HG03342 (cell line): ENCODE data around the gene ACTBL2.
"Not testable (repeated sequence)": the region's sequence is repeated elsewhere in the genome, so short reads cannot be mapped to it uniquely, and the experiment has no call there.

Experiments used
- ATAC-seq: cut with Tn5 transposase; IDR thresholded peaks from one replicate; pipeline ENCODE4 v1.9.1; 2021; ENCODE audit warnings: mild to moderate bottlenecking, moderate library complexity; ENCODE audit not compliant: unreplicated experiment

Gene ACTBL2

DNA sequence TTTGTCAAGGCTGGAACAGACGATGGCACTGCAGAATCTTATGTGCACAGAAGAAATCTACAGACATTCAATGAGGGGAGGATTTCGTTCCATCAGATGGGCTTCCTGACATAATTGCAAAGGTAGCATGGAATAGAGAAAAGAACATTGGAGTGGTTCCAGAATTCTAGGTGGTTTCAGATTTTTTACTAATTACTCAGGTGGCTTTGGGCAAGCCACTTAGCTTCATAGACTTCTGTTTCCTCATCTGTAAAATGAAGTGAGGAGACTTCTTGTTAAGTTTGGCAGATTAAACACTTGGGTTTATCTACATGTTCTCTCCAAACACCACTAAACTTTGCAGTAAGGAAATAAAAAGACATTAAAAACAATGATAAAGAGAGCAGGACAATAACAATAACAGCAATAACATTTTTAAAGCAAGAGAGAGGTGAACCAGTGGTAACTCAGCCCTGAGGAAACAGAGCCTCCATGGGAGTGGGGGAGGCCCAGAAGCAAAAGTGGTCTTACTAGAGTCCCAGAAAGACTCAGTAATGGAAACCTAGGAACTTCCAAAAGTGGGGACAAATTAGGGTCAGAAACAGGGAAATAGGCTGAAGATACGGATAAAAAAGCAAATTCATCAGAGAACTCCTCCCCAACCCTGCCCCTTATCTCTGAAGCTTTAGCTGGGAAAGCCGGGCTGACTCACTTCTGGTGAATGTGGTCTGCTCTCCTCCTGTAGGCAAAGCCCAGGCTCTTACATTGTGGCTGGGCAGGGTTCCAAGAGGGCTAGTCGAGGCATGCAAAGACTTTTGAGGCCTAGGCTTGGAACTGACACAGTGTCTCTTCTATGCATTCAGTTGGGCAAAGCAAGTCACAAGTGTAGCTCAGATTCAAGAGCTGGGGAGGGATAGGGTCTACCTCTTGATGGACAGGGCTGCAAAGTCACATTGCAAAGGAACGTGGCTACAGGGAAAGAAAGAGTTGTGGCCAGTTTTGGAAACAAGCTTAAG, 11.8 kb upstream of the ACTBL2 start:
- ATAC-seq = peak; percentile 35

DNA sequence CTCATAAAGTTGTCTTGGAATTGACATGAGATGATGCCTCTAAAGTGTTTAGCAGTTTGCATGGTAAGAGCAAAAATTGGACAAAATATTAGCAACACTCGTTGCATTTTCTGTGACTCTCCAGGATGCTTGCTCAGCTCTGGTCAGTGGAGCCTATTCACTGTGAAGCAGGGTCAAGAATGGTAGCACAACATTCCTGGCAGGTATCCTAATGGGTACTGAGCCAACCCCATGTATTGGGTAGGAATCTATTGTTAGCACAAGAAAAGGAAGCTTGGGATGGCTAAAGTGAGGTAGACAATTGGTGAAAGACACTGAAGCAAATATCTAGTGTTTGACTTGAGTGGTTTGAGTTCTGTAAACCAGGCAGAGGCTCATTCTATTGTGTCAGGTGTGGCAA, 10.4 kb upstream of the ACTBL2 start:
- no peak for ATAC-seq

DNA sequence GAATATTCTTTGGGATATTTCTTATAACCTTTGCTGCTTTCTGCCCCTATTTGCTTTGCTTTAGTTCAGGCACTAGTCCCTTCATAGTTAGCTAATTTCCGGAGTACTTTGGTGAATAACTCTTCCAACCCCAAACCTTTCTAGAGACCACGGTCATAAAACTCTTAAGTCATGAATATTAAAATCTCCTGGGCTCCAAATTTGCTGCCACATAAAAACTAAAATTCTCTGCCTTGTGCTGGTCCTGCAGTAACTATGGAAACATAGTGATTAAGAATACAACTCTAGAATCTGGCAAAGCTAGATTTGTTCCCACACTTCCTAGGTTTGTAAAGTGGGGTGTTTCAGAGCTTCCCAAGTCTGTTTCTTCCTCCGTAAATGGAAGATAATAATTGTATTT, 10.0 kb upstream of the ACTBL2 start:
- ATAC-seq = no peak

DNA sequence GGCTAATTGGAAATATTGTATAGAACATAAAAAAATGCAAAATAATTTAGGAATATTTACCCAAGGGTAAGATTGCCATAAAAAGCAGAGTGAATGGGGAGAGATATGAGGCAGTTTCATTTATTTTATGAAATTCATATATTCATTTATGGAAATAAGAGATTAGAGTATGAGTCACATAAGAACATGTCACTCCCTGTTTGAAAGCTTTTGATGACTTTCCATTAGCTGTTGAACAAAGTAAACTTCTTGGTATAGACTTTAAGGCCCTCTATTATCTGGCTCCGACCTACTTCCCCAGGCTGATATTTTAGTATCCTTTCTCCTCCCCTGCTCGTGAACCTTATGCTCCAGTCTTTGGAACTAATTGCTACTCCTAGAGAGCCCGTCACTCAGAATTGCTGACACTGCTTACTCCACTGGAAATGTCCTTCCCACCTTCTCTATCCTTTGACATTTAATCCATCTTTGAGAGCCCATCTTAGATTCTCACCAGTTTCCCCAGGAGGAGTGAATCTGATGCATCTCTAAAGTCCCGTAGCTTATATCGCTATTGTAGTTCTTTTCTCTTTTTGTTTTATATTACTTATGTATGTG, 8.9 kb upstream of the ACTBL2 start:
- no peak for ATAC-seq

DNA sequence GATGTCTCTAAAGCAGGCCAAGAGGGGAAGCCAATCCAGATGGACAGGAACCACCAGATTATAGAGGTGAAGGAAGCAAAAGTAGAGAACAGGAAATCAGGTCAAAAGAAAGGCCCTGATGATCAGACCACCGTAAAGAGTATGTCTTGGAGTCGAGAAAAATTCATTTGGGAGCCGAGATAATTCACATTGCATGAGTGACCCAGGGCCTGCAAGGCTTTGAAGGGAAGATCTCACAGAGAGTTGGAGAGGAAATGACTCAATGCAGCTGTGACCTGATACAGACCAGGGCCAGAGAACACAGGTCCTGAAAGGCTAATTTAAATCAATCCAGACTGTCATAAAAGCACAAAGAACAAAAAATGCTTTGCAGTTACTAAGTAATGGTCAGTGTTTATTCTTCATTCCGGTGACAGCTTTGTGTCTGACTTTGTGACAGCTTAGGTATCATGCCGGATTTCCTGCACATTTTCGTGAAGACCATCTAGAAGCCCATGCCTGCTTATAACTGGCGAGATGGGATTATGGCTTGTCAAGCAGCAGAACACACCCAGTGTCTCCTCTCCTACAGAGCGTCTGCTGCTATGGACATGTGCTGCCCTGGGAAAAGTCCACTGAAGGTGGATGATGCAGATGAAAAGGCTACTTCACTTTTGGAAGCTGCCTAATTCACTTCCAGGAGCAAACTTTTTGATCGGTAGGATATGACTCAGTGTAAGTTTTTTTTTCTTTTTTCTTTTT, 5.8 kb upstream of the ACTBL2 start:
- ATAC-seq = no peak

DNA sequence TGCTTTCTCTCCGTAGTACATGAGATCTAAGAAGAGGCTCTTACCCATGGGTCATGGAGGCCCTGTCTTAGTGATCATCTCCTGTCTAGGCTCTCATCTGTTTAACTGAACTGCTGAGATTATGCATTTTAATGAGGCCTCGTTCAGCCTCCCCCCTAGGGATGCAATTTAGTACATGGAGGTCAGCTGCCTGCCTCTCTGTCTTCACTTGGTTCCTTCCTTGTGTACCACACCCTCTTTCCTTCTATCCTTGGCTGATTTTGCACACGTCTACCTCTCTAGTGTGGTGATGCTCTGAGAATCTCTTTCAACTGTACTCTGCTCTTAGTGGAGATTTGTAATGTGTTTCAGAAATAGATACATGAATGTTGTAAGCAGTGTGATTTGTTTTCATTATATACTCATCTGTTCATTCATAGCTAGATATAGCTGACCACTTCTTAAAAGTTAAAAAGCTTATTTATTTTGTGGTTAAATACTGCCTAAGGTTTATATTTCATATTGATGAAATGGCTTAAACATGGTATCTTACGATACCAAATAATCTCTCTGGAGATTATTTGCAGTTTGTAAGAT, 3.5 kb upstream of the ACTBL2 start:
- ATAC-seq = no peak

DNA sequence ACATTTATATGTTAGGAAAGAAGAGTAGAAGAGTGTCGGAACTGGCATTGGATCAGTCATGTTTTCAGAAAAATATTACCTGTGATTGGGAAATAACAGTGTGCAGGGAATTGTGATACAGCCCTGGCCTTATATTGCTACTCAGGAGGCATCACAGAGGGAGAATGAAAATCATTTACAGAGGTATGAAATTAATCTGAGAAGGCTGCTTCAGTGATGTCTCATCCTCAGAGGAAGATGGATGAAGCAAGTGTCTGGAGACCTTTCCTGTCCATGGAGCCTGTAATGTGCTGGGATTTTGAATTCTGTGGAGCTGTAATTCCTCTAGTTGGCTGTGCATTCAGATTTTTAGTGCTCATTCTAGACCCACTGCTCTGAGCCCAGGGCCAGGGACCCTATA, 3.8 kb downstream of the ACTBL2 start:
- ATAC-seq = no peak

DNA sequence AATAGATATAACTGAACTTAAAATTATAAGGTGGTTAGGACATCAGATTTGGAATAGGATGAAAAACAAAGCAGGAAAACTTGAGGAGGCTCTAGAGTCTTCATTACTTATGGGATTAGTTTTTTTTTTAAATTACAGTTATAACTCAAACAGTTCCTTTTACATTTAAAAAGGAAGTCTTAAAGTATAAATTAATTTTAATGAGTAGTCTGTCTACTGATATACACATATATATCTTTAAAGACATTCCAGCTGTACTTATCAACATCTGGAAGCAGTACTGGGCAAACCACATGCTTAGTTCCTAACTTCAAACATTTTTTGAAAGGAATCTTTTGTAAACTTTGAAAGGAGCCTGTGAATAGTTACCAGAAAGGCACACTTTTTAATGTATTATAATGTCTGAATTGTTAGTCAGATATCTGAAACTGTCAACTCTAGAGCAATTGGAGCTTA, 6.0 kb downstream of the ACTBL2 start:
- no peak for ATAC-seq

DNA sequence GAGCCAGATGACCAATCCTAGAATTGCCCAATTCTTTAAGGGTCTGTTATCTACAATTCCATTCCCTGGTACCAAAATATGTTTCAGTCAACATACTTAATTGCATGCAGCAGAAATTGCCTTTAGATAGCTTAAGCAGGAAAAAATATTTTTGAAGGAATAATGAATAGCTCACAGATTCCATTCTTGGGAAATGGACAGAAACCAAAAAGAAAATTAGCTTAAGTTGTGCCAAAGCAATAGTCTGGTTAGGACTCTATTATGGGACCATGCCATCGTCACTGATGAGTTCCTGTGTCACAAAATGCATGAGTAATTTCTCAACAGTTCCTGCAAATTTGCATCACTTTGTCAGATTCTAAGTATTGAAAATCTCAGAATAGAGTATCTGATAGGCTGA, 12.3 kb downstream of the ACTBL2 start:
- ATAC-seq = no peak

DNA sequence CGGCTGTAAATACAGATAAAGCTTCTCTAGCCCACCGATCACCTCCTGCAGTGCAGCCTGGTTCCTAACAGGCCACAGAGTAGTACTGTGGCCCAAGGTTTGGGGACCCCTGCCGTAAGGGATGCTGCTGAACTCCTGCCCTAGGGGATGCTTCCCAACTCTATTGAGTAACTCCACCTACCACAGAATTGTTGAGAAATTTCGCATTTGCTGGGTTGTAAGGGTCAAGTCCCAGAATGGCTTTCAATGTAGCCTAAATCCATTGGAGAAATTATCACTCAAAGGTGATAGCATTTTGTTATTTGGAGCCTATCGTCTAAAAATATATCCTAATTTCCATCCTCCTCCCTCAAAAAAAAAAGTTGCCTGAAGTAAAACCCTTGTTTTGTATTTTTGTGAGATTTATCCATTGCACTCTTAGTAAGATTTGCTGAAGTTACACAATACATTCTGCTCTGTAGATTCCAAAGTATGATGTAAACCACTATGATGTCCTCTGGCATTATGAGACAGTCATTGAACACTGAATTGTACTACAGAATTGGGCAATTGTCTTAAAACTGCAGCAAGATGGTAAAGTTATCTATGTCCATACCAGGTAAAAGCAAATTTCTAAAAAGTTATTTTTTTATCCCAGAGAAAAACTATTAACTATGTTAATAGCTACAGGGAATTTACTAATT, 14.0 kb downstream of the ACTBL2 start:
- no peak for ATAC-seq

DNA sequence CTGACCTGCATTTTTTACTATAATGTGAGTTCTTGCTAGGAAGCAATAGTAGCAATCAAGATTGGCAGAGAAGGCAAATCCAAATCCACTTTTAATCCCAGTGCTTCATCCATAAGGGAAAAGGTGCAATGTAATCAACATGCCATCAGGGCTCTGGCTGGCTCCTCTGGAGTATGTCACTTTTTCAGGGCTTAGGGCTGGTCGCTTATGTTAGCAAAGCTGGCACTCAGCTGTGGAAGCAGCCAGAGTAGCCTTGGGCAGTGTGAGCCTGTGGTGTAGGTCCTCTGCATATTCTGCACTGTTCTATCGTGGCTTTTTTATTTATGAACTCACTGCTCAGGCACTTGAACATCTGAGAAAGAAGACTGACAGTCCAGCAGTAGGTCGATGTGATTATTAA, 16.1 kb downstream of the ACTBL2 start:
- ATAC-seq = no peak

DNA sequence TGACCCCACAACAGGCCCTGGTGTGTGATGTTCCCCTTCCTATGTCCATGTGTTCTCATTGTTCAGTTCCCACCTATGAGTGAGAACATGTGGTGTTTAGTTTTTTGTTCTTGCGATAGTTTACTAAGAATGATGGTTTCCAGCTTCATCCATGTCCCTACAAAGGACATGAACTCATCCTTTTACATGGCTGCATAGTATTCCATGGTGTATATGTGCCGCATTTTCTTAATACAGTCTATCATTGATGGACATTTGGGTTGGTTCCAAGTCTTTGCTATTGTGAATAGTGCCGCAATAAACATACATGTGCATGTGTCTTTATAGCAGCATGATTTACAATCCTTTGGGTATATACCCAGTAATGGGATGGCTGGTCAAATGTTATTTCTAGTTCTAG, 22.6 kb downstream of the ACTBL2 start:
- not testable (repeated sequence) for ATAC-seq

DNA sequence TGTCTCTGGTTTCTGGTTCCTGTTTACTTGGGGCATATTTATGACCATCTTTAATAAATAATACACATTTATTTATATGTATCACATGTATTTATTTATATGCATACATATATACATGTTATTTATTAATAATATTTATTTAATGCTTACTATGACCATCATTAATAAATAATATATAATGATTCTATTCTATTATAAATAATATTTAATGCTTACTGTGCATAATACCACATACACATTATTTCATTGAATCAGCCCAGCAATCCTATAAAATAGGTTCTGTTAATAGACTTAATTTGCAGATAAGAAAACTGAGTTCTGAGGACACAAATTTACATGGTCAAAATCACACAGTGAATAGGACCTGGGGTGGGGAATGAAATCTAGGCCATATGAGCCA, 24.2 kb downstream of the ACTBL2 start:
- no peak for ATAC-seq

DNA sequence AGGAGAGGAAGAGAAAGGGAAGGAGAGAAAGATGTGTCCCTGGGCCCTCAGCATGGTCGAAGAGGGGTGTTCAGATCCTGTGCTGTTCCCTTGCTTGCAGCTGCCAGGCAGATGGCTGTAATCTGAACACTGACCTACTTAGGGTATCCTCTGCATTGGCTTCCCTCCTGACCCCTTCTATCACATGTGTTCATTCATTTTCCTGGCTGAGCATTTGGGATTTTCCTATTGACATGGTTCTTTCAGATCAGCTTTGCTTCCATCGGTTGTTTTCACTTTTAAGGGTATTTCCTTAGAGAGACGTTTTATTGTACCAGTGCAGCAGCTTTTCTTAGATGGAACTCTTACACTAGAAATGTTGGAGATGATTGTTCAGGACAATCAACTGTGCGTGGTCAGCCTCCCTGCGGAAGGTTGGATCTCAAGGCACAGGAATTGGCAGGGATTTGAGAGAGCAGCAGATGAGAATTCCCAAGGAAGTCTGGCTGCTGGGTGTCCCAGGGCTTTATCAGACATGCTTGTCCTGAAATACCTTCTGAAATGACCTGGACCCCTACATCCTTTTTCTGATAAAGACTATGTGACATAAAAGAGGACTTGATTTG, 26.0 kb downstream of the ACTBL2 start:
- ATAC-seq = no peak

DNA sequence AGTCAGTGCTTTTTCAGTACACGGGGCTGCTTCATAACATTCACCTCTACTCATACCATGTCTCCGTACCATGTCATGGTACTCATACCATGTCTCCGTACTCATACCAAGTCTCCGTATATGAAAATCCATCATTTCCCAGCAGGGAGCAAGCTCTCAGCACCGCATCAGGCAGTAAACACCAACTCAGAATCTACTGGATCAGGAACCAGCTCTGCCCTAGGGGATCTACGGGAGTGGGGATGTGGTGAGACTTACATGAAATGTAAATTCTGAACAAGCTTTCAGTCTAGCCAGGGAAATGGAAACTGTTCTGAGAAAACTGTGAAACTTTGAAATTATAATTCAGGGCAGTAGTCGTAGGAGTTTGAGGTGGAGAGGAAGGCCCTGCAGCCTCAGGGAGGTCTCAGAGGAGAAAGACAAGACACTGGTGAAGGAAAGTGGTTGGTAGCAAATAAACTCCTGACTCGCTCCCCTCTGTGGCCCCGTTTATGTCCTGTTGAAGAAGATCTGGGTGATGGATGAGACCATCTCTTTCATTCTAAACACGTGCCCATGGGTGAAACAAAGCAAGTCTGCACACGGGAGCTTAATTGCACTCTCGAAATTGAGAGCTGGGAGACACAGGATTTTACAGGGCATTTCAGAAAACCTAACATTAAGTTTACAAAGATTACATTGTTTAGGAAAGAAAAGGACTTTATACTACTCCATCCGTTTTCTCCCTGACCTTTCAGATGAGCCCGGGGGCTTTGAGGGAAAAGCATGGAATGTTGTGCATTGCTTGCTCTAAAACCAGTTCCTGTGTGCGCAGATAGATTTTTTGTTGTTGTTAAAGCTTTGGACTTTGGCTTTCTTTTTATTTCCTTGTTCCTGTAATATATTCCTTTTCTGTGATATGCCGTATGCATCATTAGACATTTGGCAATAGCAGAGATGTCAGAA, 26.8 kb downstream of the ACTBL2 start:
- ATAC-seq = no peak

DNA sequence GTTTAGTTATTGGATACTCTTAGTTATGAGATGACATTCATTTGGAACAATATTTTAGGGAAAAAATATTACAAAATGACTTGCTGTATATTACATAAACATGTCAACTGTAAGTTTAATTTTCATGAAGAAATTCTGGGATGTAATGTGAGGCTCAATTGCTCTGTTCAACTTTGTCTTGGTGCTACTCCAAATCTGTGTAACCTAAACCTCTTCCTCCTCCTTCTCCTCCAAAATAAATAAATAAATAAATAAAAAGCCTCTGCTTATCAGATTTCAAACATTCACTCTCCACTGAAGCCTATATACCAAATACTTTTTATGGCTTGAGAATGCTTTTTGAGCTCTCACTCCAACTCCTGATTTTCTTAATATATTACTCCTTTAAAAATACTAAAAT, 27.7 kb downstream of the ACTBL2 start:
- ATAC-seq = no peak

DNA sequence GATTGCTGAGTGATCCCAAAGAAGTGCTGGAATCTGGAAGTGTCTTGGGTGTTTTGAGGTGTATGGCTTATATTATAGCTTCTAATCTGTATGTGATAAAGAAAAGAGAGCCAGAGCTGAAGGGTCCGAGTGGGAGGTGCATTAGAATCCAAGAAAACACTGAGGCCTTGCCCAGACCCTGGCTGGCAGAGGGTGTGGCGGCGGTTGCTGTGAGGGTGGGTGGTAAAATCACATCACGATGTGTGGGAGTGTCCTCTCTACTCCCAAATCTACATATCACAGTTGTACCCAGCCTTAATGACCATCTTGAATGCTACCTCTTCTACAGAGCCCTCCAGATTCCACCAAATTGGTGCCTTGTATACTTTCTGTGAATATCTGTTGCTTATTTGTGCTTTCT, 28.9 kb downstream of the ACTBL2 start:
- ATAC-seq = no peak

DNA sequence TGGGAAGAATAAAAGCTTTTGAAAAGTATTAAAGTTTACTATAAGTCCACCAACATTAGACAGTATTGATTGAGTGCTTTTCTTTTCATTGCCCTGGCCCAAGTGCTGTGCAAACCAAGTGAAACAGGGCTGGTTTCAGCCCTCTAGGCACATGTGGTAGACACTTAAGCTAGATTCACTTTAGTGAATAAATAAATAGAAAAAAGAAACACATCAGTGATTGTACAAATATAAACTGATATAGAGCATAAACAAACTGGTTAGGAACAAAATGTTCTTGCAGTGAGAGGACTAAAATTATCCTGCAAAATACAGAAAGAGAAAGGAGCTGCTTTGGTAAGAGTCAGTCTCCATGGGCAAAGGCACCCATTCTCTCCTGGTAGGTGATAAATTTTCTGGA, 29.7 kb downstream of the ACTBL2 start:
- ATAC-seq = no peak
